Fibroblast of skin of scalp (primary cell): ENCODE data around the gene ZNF783.

Experiments used
- DNase-seq: peaks from one replicate; pipeline ENCODE4 v3.0.0-alpha.2; 2013

Gene ZNF783

DNA sequence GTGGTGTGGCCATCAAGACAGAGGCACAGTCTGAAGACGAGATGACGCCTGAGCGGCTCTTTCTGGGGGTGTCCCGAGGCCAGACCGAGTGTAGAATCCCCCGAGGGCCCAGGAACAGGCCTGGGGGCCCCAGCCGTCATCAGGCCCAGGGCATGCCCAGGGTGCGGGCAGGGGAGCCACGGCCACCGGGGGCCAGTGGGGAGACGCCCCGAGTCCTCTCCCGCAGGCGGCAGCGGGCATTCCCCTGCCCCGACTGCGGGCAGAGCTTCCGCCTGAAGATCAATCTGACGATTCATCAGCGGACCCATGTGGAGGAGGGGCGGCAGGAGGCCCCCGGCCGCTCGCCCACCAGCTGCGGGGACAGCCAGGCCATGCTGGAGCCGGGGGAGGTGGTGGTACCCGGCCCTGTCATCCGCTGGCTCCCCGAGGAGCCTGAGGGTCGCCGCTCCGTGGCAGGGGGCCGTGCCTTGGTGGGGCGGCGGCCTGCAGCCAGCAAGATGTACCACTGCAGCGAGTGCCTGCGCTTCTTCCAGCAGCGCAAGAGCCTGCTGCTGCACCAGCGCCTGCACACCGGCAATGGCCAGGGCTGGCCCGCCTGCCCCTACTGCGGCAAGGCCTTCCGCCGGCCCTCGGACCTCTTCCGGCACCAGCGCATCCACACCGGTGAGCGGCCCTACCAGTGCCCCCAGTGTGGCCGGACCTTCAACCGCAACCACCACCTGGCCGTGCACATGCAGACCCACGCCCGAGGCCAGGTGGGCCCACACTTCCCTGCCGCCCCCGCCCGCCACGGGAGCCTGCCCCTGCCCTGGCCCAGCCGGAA is 19.7 kb downstream of the ZNF783 start:
- no peak for DNase-seq

DNA sequence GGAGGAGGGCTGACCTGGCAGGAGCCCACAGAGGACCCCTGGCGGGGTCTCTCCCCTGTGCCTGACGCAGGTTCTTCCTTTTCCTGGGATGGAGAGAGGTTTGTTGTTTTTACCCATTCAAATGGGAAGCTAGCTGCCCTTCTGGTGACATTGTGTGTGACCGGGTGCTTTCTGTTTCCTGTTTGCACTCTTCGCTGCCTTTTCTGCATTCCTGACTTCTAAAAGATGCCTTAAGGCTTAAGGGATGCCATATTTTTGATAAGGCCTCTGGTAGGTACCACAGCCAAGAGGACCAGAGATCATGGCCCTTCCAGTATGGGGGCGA is 20.3 kb downstream of the ZNF783 start:
- DNase-seq = no peak

DNA sequence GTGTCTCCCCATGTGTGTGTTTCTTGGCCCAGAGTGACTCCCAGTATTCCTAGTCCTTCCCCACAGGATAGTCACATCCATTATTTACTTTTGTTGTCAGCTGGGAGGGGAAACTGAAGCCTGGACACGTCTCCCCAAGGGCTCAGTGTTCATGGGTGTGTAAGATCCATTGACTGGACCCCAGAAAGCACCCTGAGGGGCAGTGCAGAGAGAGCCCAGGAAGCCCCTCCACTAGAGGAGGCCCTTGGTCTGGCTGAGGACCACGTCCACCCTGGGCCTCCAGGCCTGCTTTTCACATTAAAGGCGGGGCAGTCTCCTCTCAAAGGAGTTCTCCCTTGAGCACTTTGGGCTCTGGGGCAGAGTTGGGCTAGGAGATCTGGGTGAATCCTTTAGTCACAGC is 21.3 kb downstream of the ZNF783 start:
- no peak for DNase-seq

DNA sequence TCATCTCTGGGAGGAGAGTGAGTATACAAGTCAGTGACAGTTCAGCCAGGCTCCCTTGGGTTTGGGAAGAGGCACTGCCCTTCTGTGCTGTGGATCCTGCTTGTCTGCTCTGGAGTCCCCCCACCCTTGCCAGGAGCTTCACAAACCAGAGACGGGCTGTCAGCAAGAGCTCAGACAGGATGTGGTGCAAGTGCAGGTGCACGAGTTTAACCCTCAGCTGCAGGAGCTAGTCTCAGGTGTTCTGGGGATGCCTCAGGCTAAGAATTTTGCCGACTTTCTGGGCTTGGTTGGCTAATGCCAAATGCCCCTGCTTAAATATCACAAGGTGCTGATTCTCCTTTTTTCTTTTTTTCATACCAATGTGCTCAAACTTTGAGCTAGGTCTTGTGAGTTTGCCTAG is 22.3 kb downstream of the ZNF783 start:
- no peak for DNase-seq

DNA sequence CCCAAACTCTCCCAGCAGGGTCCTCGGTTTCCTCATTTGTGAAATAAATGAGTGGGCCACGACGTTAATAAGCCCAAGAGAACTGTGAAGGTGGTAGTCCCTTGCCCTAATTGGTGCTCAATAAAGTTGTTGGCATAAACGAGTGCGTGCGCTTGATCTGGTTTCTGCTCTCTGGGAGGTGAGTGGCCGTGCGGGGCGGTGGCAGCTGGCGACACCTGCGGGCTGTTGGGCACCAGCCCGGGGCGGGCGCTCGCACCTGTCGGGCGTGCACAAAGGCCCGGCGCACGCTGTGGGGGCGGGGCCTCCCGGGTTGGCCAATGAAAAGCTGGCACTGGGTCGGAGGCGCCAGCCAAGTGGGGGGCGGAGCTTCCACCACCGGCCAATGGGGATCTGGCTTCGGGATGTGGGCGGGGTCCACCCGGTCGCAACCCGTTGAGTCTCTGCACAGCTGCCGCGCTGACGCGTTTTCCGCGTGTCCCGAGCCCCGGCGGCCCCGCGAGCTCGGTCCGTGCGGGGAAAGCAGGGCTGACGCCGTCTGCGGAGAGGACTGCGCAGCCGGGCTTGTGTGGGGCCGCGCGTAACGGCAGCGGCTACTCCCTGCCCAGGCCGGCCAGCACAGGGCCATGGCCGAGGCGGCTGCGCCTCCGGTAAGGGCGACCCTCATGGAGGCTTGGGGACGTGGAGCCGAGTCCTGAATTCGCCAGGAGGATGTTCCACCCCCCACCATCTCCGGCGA is 23.0 kb downstream of the ZNF783 start:
- peak; percentile 85 for DNase-seq

DNA sequence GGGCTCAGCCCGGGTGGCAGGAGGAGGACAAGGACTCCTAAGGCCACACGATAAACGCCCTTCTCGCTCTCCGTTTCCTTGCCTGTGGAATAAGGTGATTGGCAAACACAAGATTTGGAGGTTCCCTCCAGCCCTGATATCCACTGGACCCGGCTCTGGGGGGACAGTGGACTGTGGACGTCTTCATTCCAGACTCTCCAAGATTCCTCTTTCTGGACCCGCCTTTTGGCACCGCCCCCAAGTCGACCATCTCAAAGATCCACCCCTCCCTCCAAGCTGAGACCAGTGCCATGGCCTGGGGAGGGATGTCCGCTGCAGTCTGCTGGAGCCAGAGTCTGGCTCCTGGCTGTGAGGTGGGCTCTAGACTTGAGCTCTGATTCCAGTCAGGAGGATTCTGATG is 23.6 kb downstream of the ZNF783 start:
- DNase-seq = peak; percentile 26

DNA sequence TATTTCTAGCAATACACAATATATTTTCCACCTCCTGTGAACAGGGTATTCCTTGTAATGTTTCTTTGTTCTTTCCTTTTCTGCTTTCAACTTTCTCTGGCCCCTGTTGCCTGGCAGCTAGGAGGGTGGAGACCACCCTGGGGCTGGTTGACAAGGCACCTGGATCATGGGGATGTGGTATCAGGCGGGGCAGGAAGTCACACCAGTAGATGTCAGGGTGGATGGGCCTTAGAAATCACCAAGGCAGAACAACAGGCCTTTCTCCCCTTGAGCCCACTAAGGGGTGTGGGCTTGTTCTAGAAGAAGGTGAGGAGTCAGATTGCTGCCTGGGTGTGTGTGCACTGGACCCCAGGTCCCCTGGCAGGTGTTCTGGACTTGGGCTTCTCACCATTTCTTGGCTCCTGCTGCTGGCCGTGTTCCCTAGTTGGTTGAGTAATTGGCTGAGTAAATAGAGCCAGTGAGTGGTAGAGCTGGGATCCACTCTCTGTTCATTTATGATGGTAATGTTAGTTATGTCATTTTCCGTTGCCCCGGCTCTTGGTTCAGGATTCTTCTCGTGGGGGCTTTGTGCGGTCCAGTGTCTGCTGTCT is 24.9 kb downstream of the ZNF783 start:
- no peak for DNase-seq

DNA sequence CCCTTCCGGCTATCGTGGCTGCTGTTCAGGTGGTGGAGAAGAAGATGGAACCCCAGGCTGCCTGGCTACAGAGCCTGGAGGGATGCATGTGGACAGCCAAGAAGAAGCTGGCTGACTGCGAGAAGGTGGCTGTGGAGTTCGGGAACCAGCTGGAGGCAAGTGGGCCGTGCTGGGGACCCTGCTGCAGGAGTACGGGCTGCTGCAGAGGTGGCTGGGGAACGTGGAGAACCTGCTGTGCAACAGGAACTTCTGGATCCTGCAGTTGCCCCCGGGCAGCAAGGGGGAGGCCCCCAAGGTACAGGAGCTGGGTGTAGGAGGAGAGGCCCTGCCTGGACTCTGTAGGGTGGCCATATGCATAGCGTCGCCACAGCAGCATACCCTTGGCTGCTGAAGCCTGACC is 25.6 kb downstream of the ZNF783 start:
- DNase-seq = no peak

DNA sequence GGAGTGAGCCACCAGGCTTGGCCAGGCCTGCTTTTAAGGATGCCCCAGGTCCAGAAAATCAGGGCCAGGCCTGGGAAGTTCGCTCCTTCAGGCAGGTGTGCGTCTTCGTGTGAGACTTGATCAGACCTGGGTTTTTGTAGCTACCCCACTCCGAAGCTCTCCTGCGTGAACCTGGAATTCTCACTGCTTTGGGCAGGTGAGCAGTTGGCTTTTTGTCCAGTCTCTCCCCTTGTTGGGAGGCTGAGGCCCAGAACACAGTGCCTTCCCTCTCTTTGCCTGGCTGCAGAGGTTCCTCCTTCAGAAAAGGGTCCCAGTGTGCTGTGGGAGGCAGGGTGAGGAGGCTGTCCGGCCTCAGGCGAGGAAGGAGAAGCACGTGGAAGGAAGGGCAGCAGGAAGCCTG is 27.3 kb downstream of the ZNF783 start:
- no peak for DNase-seq

DNA sequence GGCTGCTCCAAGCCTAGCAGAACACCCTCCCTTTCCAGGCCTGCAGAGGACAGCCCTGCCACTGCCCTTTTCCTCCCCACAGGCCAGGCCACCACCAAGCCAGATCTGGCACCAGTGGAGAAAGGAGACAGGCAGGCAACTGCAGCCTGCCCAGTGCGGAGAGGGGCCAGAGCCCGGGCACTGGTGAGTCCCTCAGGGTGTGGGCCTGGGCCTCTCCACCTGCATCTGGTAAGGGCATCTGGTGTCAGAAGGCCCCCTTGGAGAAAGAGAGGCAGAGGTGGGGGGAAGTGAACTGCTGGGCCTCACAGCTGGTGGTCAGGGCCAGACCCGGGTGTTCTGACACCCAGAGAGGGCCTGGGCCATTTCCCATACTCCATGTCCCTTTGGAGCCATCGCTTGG is 27.9 kb downstream of the ZNF783 start:
- no peak for DNase-seq

DNA sequence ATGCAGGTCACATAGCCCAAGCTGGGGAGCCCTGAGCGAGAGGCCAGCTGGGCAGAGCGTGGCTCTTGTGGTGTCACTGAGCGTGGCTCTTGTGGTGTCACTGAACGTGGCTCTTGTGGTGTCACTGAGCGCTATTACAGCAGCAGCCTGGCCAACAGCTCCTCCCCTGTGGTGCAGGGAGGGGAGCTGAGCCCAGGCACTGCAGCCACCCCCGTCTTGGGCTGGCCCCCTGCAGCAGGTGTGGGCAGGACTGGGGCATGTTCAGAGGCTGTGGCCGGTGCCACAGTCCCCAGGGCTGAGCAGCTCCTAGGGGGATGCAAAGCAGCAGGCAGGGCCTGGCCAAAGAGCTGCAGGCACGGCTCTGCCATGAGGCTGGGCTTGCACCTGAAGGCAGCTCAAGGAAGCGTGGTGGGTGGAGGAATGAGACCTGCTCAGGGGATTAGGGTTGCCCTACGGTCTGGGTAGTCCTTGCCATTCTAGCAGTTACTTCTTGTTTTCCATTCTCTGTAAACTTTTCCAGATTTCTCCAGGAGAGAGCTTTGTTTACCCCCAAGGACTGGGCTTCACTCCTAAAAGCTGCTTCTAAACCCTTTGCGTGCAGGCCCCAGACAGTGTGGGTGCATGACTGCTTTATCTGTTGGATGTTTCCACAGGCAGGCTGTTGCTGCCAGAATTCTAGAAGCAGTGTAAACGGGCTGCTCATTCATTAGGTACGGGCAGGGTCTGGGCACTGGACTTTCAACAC is 29.2 kb downstream of the ZNF783 start:
- DNase-seq = no peak

DNA sequence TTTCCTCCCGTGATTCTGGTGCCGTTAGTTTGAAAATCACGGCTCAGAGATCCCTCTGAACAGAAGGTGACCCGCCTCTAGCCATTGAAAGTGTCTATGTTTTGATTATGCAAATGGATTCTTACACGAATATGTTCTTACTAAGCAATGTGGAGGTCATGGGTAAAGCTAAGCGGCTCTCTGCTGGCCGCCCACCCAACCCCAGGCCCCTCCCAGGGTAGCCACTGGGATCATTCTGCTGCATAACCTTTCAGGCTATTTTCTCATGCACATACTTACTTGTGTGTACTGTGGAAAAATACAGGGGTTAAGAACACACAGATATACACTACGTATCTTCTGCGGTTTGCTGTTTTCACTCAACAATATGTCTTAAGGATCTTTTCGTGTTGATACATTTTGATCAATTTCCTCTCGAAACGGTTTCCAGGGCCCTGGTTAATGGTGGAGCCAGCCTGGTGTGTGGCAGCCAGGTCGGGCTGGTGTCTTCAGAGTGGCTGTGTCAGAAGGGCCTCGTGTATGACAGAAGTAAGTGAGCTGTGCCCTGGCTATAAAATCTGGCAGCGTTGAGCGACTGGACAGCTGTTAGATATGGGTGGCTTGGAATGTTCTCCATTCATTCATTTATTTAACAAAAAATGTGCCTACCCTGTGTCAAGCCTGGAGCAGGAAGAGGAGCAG is 29.9 kb downstream of the ZNF783 start:
- no peak for DNase-seq

DNA sequence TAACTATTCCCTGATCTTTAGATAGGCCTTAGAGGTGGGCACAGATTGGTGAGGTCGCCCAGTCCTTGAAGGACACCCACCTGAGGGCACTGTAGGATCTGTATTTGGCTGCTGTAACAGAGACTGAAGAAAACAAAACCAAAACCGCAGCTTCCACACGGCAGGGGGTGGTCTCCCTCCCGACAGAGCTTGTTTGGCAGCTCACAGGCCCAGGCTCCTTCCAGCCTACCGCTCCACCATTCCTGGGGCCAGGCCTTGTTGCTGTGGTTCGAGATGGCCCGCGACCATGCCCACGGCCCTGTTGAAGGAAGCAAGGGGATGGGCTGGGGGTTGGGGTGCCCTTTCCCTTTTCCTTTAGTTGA is 30.4 kb downstream of the ZNF783 start:
- peak; percentile 30 for DNase-seq

DNA sequence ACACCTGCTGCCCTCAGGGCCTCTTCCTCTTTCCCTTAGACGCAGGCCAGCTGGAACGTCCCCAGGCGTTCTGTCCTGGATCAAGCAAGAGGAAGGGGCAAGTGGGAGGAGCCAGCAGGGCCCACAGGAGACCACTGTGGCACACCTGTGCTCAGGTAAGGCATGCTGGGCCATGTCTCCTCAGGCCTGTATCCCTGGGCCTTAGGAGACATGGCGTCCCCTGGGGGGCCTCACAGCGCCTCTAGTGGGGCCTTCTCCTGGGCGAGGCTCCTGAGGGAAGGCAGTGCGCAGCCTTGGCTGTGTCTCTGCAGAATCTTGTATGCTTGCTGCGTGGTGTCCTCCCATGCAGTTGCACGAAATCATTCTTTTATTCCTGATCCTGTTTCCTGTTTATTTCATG is 31.3 kb downstream of the ZNF783 start:
- no peak for DNase-seq

DNA sequence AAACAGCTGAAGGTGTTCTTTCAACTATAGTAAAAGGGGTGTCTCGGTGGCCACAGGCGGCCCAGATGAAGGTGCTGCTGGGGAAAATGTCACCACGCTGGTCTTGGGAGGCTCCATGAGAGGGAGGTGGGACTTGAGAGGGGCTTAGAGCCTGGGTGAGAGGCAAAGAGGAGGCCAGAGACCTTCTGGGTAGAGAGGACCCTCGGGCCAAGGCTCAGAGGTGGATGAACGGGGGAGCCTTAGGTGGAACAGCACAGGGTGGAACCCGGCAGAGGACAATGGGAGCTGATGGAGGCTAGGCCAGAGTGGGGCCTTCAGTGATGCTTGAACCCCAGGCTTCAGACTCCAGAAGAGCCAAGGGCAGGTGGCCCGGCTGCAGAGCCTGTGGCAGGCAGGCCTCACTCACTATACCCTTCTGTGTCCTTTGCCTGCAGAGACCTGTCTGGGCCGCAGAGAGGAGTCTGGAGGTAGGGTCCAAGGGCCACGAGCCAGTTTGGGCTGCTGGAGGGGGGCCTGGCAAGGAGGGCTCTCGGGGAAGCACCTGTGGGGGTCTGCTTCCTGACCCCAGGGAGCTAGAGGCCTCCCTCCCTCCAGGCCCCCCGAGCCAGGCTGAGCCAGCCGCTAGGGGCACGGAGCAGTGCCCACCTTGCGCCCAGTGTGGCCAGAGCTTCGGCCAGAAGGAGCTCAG is 32.1 kb downstream of the ZNF783 start:
- no peak for DNase-seq

DNA sequence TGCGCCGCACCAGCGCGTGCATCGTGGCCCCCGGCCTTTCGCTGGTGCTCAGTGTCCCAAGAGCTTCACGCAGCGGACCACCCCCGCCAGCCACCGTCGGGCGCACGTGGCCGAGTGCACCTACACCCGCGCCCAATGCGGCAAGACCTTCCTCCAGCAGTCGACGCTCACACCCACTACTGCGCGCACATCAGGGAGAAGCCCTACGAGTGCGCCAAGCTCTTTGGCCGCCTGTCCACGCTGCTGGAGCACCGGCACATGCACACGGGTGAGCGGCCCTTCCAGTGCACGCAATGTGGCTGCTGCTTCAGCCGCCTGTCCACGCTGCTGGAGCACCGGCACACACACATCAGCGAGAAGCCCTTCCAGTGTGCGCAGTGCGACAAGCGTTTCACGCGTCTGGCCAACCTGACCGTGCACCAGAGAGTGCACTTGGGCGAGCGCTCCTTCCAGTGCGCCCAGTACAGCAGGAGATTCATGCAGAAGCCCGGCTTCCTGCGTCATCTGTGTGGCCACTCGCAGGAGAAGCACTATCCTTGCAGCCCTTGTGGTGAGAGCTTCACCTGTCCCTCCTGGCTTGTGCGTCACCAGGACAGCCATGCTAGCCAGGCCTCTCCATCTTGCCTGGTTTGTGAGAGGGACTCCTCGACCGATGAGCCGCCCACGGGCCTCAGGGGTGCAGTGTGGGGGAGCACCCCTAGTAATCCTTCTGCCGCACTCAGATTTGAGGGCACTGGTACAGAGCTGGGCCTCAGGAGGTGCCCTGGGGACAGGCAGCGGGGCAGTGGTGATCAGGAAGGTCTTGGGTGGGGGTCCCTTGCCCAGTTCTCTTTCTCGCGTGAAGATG is 32.9 kb downstream of the ZNF783 start:
- no peak for DNase-seq

DNA sequence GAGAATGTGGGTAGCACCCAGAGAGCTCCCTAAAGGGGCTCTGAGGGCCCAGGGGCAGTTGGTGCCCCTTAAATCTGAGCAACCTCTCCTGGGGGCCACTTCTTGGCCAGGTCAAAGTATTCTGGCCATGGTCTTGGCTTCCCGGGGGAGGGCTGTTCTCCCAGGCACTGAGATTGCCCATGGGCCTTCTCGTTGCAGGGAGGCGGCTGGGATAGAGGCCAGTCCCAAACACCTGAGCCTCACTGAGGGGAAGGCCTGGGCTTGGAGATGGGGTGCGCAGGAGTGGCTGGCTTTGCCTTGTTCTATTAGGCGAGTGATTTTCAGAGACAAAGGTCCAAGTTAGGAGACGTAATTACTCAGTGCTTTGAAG is 33.5 kb downstream of the ZNF783 start:
- DNase-seq = no peak

DNA sequence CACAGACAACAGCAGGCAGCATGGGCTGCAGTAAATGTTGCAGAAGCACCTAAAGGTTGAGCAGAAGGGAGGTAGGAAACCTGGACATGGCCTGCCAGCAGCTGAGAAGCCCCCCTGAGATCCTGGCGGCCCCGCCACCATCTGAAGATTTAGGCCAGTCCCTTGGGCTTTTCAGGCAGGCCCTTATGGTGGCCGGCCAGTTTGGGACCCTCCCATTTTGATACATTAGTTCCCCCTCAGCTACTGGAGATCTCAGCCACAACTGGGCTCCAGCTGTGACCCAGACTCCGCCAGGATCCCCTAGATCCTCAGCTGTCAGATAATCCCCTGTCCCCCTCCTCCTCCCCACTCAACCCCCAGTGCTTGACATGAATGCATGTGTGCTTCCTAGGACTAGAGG is 34.4 kb downstream of the ZNF783 start:
- no peak for DNase-seq

DNA sequence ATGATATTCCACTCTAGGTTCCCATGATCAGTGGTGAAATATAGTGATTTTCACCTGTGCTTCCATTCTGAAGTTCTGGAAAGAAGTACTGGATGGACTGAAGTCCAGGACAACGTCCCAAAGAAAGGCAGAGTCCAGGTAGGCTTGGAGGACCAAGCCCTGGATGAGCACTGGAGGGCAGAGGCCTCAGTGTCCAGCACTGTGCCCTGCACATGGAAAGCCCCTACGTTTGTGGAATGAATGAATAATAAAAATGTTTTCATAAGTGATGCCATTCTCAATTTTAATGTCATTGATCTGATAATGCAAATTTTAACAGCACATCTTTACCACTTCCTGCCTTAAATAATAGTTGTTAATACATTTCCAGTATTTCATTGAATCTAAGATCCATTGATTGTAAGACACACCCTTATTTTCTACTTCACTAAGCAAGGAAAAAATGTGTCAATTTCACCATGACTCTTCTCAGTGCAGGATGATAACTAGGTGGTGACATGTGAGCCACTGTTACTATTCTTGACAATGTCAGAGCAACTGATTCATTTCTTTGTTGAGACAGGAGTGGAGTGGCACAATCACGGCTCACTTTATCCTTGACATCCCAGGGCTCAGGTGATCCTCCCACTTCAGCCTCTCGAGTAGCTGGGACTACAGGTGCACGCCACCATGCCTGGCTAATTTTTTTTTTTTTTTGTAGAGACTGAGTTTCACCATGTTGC is 35.2 kb downstream of the ZNF783 start:
- DNase-seq = no peak

DNA sequence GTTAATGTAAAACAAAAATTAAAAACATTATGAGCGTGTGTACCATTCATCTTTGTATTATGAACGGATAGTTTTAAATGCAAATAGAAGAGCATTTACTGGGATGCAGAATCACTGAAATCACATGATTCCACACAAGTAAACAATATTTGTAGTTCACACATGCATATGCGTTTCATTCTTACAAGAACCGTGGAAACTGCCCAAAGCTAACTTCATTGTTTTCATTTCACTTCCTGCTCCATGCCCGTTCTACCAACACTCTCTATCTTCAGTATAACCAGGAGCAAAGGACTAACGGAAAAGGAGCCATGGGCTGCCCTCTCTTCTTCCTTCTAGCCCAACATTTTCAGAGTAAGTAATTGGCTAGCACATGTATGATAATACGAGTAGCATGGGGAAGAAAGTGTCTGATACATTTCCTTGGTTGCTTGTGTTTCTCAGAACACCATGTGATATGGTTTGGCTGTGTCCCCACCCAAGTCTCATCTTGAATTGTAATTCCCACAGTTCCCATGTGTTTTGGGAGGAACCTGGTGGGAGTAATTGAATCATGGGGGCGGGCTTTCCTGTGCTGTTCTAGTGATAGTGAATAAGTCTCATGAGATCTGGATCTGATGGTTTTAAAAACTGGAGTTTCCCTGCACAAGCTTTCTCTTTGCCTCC is 38.8 kb downstream of the ZNF783 start:
- no peak for DNase-seq
